H9 (cell line): ENCODE measurements around the gene PPCDC. TPM values are rescaled to one million over a fixed set of nuclear protein-coding genes. Genes with fewer than 3 reads are reported as not detected.

Experiments
- DNase-seq: peaks from one replicate; pipeline ENCODE4 v3.0.0-alpha.2; 2017
- H2AFZ ChIP-seq: one replicate; pipeline ENCODE4 v1.6.1; 2013; ENCODE audit warnings: mild to moderate bottlenecking, low read length, control low read depth, moderate library complexity
- H2AK5ac ChIP-seq: 2 replicates; pipeline ENCODE4 v1.6.1; 2013; ENCODE audit warnings: low read length, control low read depth, mixed read lengths; ENCODE audit not compliant: insufficient read length
- H2BK120ac ChIP-seq: one replicate; pipeline ENCODE4 v1.6.1; 2013; ENCODE audit warnings: low read depth, mild to moderate bottlenecking, low read length, control low read depth, inconsistent platforms; ENCODE audit not compliant: poor library complexity, severe bottlenecking
- H2BK12ac ChIP-seq: 2 replicates; pipeline ENCODE4 v1.6.1; 2013; ENCODE audit warnings: low read length, control low read depth, mixed read lengths, low read depth; ENCODE audit not compliant: insufficient read length
- H2BK15ac ChIP-seq: 2 replicates; pipeline ENCODE4 v1.6.1; 2013; ENCODE audit warnings: low read depth, low read length, control low read depth
- H2BK20ac ChIP-seq: one replicate; pipeline ENCODE4 v1.6.1; 2013; ENCODE audit warnings: low read depth, mild to moderate bottlenecking, low read length, control low read depth, inconsistent platforms; ENCODE audit not compliant: poor library complexity, severe bottlenecking
- H2BK5ac ChIP-seq: 2 replicates; pipeline ENCODE4 v1.6.1; 2013; ENCODE audit warnings: low read length, control low read depth, mixed read lengths; ENCODE audit not compliant: insufficient read length
- H3K14ac ChIP-seq: 2 replicates; pipeline ENCODE4 v1.6.1; 2013; ENCODE audit warnings: low read length, control low read depth; ENCODE audit not compliant: insufficient read depth
- H3K18ac ChIP-seq: 2 replicates; pipeline ENCODE4 v1.6.1; 2013; ENCODE audit warnings: low read depth, mild to moderate bottlenecking, mixed read lengths, low read length, control low read depth; ENCODE audit not compliant: insufficient read length
- H3K23ac ChIP-seq: 2 replicates; pipeline ENCODE4 v1.6.1; 2013; ENCODE audit warnings: low read length, control low read depth, mixed read lengths, low read depth; ENCODE audit not compliant: insufficient read length
- H3K23me2 ChIP-seq: 2 replicates; pipeline ENCODE4 v1.6.1; 2013; ENCODE audit warnings: low read depth, mild to moderate bottlenecking, mixed read lengths, low read length, control low read depth; ENCODE audit not compliant: insufficient read length, poor library complexity, severe bottlenecking
- H3K27ac ChIP-seq: 2 replicates; pipeline ENCODE4 v1.5.1; 2013; ENCODE audit warnings: low read length, control low read depth, mixed read lengths, low read depth; ENCODE audit not compliant: insufficient read length
- H3K27me3 ChIP-seq: 2 replicates; pipeline ENCODE4 v1.6.1; 2013; ENCODE audit warnings: low read length, control low read depth, inconsistent platforms; ENCODE audit not compliant: insufficient read depth
- H3K4ac ChIP-seq: 2 replicates; pipeline ENCODE4 v1.6.1; 2013; ENCODE audit warnings: low read depth, mild to moderate bottlenecking, control low read depth, inconsistent platforms, low read length, moderate library complexity
- H3K4me1 ChIP-seq: 2 replicates; pipeline ENCODE4 v1.6.1; 2013; ENCODE audit warnings: low read length, control low read depth, inconsistent platforms; ENCODE audit not compliant: insufficient read depth
- H3K4me2 ChIP-seq: 2 replicates; pipeline ENCODE4 v1.6.1; 2013; ENCODE audit warnings: low read length, control low read depth, mixed read lengths; ENCODE audit not compliant: insufficient read length, insufficient read depth
- H3K56ac ChIP-seq: 2 replicates; pipeline ENCODE4 v1.6.1; 2013; ENCODE audit warnings: low read depth, mild to moderate bottlenecking, mixed read lengths, low read length, control low read depth; ENCODE audit not compliant: insufficient read length
- H3K79me1 ChIP-seq: 2 replicates; pipeline ENCODE4 v1.6.1; 2013; ENCODE audit warnings: low read depth, mild to moderate bottlenecking, moderate library complexity, low read length, control low read depth, inconsistent platforms; ENCODE audit not compliant: insufficient read depth, poor library complexity, severe bottlenecking
- H3K79me2 ChIP-seq: 2 replicates; pipeline ENCODE4 v1.6.1; 2013; ENCODE audit warnings: low read length, control low read depth, inconsistent platforms; ENCODE audit not compliant: insufficient read depth
- H3K9ac ChIP-seq: 2 replicates; pipeline ENCODE4 v1.6.1; 2013; ENCODE audit warnings: low read length, control low read depth, mixed read lengths; ENCODE audit not compliant: insufficient read length; ENCODE audit errors: extremely low read depth
- H3K9me3 ChIP-seq: one replicate; pipeline ENCODE4 v1.6.1; 2013; ENCODE audit warnings: low read depth, low read length, inconsistent platforms; ENCODE audit not compliant: control insufficient read depth
- H3T11ph ChIP-seq: one replicate; pipeline ENCODE4 v1.6.1; 2013; ENCODE audit warnings: mild to moderate bottlenecking, low read length, control low read depth, inconsistent platforms
- H4K20me1 ChIP-seq: one replicate; pipeline ENCODE4 v1.6.1; 2013; ENCODE audit not compliant: control insufficient read depth, insufficient read length, insufficient read depth
- H4K5ac ChIP-seq: 2 replicates; pipeline ENCODE4 v1.6.1; 2013; ENCODE audit warnings: low read depth, mild to moderate bottlenecking, mixed read lengths, low read length, control low read depth; ENCODE audit not compliant: insufficient read length
- H4K8ac ChIP-seq: replicated peaks from 2 replicates; pipeline ENCODE4 v1.6.1; 2013; ENCODE audit warnings: low read length, control low read depth, mixed read lengths, low read depth; ENCODE audit not compliant: insufficient read length
- H4K91ac ChIP-seq: 2 replicates; pipeline ENCODE4 v1.6.1; 2013; ENCODE audit warnings: low read depth, mild to moderate bottlenecking, moderate library complexity, mixed read lengths, low read length, control low read depth; ENCODE audit not compliant: insufficient read length
- H3K27ac Mint-ChIP-seq, 3 experiments: 2 replicates in 2 of 3; 3 replicates in 1 of 3; pipeline ENCODE4 v1.8.0; 2020 to 2021; ENCODE audit warnings: mixed read lengths in 3 of 3, mild to moderate bottlenecking in 1 of 3, moderate library complexity in 1 of 3
- H3K27me3 Mint-ChIP-seq: 2 replicates; pipeline ENCODE4 v1.8.0; 2021; ENCODE audit warnings: low read depth, mild to moderate bottlenecking, moderate library complexity, mixed read lengths
- H3K36me3 Mint-ChIP-seq, 3 experiments: 2 replicates in 2 of 3; 3 replicates in 1 of 3; pipeline ENCODE4 v1.8.0; 2020 to 2021; ENCODE audit warnings: low read depth in 3 of 3, mixed read lengths in 3 of 3; ENCODE audit not compliant: insufficient read depth in 1 of 3
- H3K4me1 Mint-ChIP-seq, 2 experiments: 2 replicates each; pipeline ENCODE4 v1.8.0; 2020; ENCODE audit warnings: mixed read lengths in 2 of 2
- H3K4me3 Mint-ChIP-seq, 2 experiments: 2 replicates in 1 of 2; 3 replicates in 1 of 2; pipeline ENCODE4 v1.8.0; 2020 to 2021; ENCODE audit warnings: mild to moderate bottlenecking in 2 of 2, mixed read lengths in 2 of 2, moderate library complexity in 1 of 2
- H3K9me3 Mint-ChIP-seq, 2 experiments: 2 replicates in 1 of 2; 3 replicates in 1 of 2; pipeline ENCODE4 v1.8.0; 2020; ENCODE audit warnings: mild to moderate bottlenecking in 2 of 2, mixed read lengths in 2 of 2, moderate library complexity in 1 of 2
- CTCF ChIP-seq: fragments of 200-600 bp; sonication (generic); conservative IDR thresholded peaks from 3 replicates; pipeline ENCODE4 v1.8.0; 2021; ENCODE audit warnings: antibody characterized with exemption, mild to moderate bottlenecking
- WGBS: extraction: QIAGEN DNeasy Blood & Tissue Kit; methylation state at CpG from one replicate; pipeline ENCODE4 v1.1.7; 2013; ENCODE audit warnings: missing lambda C conversion rate, low lambda C conversion rate, mixed read lengths; ENCODE audit not compliant: insufficient read length; ENCODE audit errors: extremely low coverage; 5-methylcytosine and 5-hydroxymethylcytosine counted together
- total RNA-seq: library from RNA; stranded (reverse); gene quantifications from 2 replicates; pipeline ENCODE4 v1.2.1, GENCODE V29; 2021

PPCDC gene
- total RNA-seq, 1 experiment from 2014 or later, result 17.6 TPM

- Histone ChIP-seq H2AFZ (no peak overlapping the region), H3K27me3 (no peaks in the 10 kb centered on the region), H3T11ph (no peak overlapping the region), H4K91ac (no peak overlapping the region), H3K23ac (no peak overlapping the region), H2BK5ac (no peak overlapping the region), H3K4ac (no peak overlapping the region), H3K56ac (no peak overlapping the region), H3K27ac (no peak overlapping the region), H3K9ac (no peak overlapping the region), H4K20me1 (no peaks in the 10 kb centered on the region), H4K5ac (no peak overlapping the region), H4K8ac (no peak overlapping the region), H3K9me3 (no peaks in the 10 kb centered on the region), H3K23me2 (no peaks in the 10 kb centered on the region), H2AK5ac (no peak overlapping the region), H3K4me2 (no peak overlapping the region), H3K18ac (no peak overlapping the region), H3K79me1 (peaks cover 3% of the 10 kb centered on the region), H2BK12ac (no peak overlapping the region), H2BK15ac (no peak overlapping the region), H2BK120ac (no peak overlapping the region), H3K4me1 (0 out of 2 replicates have a peak, but pooled peaks cover 3% of the 10 kb centered on the region), H3K14ac (no peak overlapping the region), H3K79me2 (no peaks in the 10 kb centered on the region), H2BK20ac (no peak overlapping the region)
- WGBS, result no CpG with 5 or more reads among the region's 8 CpGs
- H3K4me3 Mint-ChIP-seq, result no peak overlapping the region
- no peak for TF ChIP-seq CTCF
- no peak overlapping the region for H3K27ac Mint-ChIP-seq
- no peak for DNase-seq
- no peaks in the 10 kb centered on the region for H3K9me3 Mint-ChIP-seq
- H3K4me1 Mint-ChIP-seq, result peaks cover 41 to 48% of the 10 kb centered on the region in 2 experiments
- peaks cover 18 to 41% (median 26%) of the 10 kb centered on the region in 3 experiments; a peak in 6 of 7 replicates for H3K36me3 Mint-ChIP-seq
- no peaks in the 10 kb centered on the region; the same call in 1 of the 2 replicates for H3K27me3 Mint-ChIP-seq
Observed at GRCh38 chr15:75034615-75035014, 11.2 kb downstream of the PPCDC start.
